Kidney (tissue), 14 donors: ENCODE measurements around the gene SIAH3. TPM values are rescaled to one million over a fixed set of nuclear protein-coding genes. Genes with fewer than 3 reads are reported as not detected.
A peak's percentile ranks its signal among the peaks of the same experiment; 100 is the strongest.
"Not testable (repeated sequence)": the region's sequence is repeated elsewhere in the genome, so short reads cannot be mapped to it uniquely, and the experiment has no call there.

Source experiments
- DNase-seq, 5 donors: peaks; one replicate each; pipeline ENCODE4 v3.0.0-alpha.2; 2013 to 2020
- FAIRE-seq: peaks from 2 replicates; lab custom pipeline; 2012; peaks lifted over from hg19 to GRCh38; lab: Jason Lieb, UNC
- H3K27ac ChIP-seq, 2 donors: one replicate each; pipeline ENCODE4 v1.7.0; 2013; ENCODE audit warnings: low read depth in 2 of 2, low read length in 2 of 2, inconsistent platforms in 1 of 2
- H3K27me3 ChIP-seq: one replicate; pipeline ENCODE4 v1.7.1; 2013; ENCODE audit warnings: low read length, inconsistent platforms; ENCODE audit not compliant: control insufficient read depth, insufficient read depth
- H3K36me3 ChIP-seq, 3 donors: one replicate each; pipeline versions ENCODE4 v1.7.0 to v1.7.1; 2013; ENCODE audit warnings: low read length in 3 of 3, control low read depth in 1 of 3, inconsistent platforms in 1 of 3; ENCODE audit not compliant: insufficient read depth in 3 of 3, control insufficient read depth in 2 of 3
- H3K4me1 ChIP-seq, 3 donors: one replicate each; pipeline versions ENCODE4 v1.7.0 to v1.7.1; 2013; ENCODE audit warnings: low read length in 3 of 3, inconsistent platforms in 1 of 3, low read depth in 1 of 3; ENCODE audit not compliant: control insufficient read depth in 2 of 3, insufficient read depth in 2 of 3
- H3K4me3 ChIP-seq, 3 donors: one replicate each; pipeline versions ENCODE4 v1.7.0 to v1.8.1; 2013; ENCODE audit warnings: low read length in 3 of 3, control low read depth in 1 of 3, inconsistent platforms in 1 of 3
- H3K9ac ChIP-seq, 3 donors: one replicate each; pipeline versions ENCODE4 v1.7.0 to v1.7.1; 2013; ENCODE audit warnings: low read length in 3 of 3, control low read depth in 1 of 3, inconsistent platforms in 1 of 3
- H3K9me3 ChIP-seq, 3 donors: one replicate each; pipeline versions ENCODE4 v1.7.0 to v1.7.1; 2013; ENCODE audit warnings: low read length in 3 of 3, control low read depth in 1 of 3, inconsistent platforms in 1 of 3; ENCODE audit not compliant: control insufficient read depth in 2 of 3, insufficient read depth in 1 of 3
- intact Hi-C: fragments of 100-400 bp; cut with DNase I; formaldehyde crosslinking; loops from one replicate; pipeline ENCODE4 v1.11.1; 2022
- polyA plus RNA-seq: library from polyadenylated mRNA; stranded (reverse); fragments of 350-450 nt; fragmentation: Illumina TruSeq; extraction: RNeasy Lipid Tissue Mini Kit (QIAGEN cat#74804); gene quantifications from one replicate; pipeline ENCODE4 v1.2.3, GENCODE V29; 2014; ENCODE audit warnings: low read depth, low replicate concordance; ENCODE audit not compliant: insufficient read depth
- total RNA-seq: library from RNA; stranded (reverse); fragmentation: NEBNext Ultra II Directional; extraction: Animal tissue kit (Norgen Biotek cat#: 25700); gene quantifications from one replicate; pipeline ENCODE4 v1.2.1, GENCODE V29; 2021
- TF ChIP-seq, protein P1 (sequence below): IDR thresholded peaks from 3 replicates; pipeline ENCODE4 v1.5.1; 2012; ENCODE audit warnings: mild to moderate bottlenecking, moderate library complexity, borderline replicate concordance; ENCODE audit not compliant: insufficient read depth; ENCODE audit errors: extremely low read depth
- donor health status: control.
- donor health status: control.
- donor health status: control.
- donor health status: control.
- donor health status: control.
- donor health status: DM: yes; HTN: yes; CAD: no.
- donor health status: Normal renal cell carcinoma (clear cell type).

Gene SIAH3
- total and polyA plus RNA-seq, 2 donors from 2014 or later, result 0.03 to 0.41 TPM

DNA sequence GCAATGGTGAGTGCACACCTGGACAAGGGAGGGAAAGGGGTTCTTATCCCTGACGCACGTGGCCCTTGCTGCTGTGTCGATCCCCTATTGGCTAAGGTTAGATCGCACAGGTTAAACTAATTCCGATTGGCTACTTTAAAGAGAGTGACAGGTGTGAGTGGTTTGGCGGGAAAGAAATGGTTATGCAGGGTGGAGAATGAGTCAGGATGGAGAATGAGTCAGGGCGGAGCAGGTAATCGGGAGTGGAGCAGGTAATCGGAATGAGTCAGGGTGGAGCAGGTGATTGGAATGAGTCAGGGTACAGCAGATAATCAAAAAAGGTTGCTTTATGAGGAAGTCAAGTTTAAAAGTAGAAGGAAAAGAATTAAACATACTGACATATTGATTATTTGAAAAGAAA lies 24.4 kb upstream of the SIAH3 start:
- FAIRE-seq, result no peak

DNA sequence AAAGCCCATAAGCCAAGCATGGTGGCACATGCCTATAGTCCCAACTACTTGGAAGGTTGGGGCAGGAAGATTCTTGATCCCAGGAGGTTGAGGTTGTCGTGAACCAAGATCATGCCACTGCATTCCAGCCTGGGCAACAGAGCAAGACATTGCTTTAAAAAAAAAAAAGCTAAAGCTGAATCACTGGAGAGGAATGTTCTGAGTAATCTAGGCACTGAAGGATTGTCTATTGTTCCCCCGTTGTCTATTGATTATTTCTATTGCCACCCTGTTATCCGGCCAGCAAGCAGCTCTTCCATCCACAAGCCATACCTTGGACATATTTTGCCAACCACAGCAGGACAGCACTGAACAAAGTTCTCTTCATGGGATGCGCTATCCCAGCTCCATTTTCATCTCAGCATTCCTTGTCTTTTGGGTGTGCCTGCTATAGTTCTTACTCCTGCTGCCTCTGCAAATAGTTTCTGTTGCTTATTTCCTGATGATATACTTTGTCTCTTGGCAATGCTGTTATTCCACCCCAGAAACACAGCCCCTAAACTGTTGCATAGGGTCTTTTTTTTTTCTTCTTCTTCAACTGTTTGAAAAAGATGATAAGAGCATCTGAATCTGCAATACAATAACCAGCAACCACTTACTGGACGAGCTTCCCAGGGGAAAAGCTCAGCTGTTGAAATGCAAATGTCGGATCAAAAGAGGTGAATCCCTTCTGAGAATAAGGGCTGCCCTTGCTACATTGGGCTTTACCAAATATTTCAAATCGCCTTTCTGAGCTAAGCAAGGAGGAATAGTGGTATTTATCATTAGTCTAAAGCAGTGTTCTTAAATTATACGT lies 22.2 kb upstream of the SIAH3 start:
- FAIRE-seq (no peak), DNase-seq (no peak)
- Histone ChIP-seq H3K4me1 (no peaks in the 10 kb centered on the region), H3K9me3 (no peaks in the 10 kb centered on the region), H3K9ac (no peak overlapping the region), H3K27ac (no peak overlapping the region), H3K36me3 (no peaks in the 10 kb centered on the region), H3K4me3 (no peak overlapping the region), H3K27me3 (no peaks in the 10 kb centered on the region)
- intact Hi-C loops, result no loop called here
- TF ChIP-seq, protein P1, sequence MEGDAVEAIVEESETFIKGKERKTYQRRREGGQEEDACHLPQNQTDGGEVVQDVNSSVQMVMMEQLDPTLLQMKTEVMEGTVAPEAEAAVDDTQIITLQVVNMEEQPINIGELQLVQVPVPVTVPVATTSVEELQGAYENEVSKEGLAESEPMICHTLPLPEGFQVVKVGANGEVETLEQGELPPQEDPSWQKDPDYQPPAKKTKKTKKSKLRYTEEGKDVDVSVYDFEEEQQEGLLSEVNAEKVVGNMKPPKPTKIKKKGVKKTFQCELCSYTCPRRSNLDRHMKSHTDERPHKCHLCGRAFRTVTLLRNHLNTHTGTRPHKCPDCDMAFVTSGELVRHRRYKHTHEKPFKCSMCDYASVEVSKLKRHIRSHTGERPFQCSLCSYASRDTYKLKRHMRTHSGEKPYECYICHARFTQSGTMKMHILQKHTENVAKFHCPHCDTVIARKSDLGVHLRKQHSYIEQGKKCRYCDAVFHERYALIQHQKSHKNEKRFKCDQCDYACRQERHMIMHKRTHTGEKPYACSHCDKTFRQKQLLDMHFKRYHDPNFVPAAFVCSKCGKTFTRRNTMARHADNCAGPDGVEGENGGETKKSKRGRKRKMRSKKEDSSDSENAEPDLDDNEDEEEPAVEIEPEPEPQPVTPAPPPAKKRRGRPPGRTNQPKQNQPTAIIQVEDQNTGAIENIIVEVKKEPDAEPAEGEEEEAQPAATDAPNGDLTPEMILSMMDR, result no peak

More for the DNA sequence above, 24.4 kb upstream of the SIAH3 start:
- Histone ChIP-seq H3K9ac (no peak overlapping the region), H3K36me3 (no peaks in the 10 kb centered on the region), H3K4me1 (no peaks in the 10 kb centered on the region), H3K27ac (no peak overlapping the region), H3K4me3 (no peak overlapping the region), H3K9me3 (no peaks in the 10 kb centered on the region), H3K27me3 (no peaks in the 10 kb centered on the region)
- intact Hi-C loops, result no loop called here
- TF ChIP-seq, protein P1, result no peak
- no peak for DNase-seq

DNA sequence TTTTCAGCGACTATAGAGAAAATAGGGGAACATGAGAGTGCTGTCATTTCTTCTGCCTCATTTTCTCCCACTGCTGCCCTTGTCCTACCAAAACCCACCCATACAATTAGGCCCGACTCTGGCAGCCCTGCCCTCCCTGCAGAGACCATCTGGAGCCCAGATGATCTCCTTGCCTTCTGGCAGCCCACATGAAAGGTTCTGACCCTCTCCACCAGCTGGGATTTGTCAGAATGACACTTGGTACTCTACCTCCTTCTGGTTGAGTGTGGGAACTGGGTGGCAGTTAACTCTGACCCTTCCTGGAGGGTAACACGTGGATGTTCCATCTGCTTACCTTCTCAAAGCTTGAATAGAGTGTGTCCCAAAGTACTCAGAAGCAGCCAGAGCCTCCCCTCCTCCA lies 21.0 kb upstream of the SIAH3 start:
- intact Hi-C loops, result no loop called here
- no peaks in the 10 kb centered on the region for H3K9me3 ChIP-seq
- no peaks in the 10 kb centered on the region for H3K36me3 ChIP-seq
- H3K4me3 ChIP-seq, result no peak overlapping the region
- TF ChIP-seq, protein P1, result no peak
- no peak overlapping the region for H3K27ac ChIP-seq
- H3K9ac ChIP-seq, result no peak overlapping the region
- H3K4me1 ChIP-seq, result no peaks in the 10 kb centered on the region
- FAIRE-seq (no peak), DNase-seq (peak in 3 of 5 donors; percentile 44 to 69 (median 62))
- H3K27me3 ChIP-seq, result no peaks in the 10 kb centered on the region

DNA sequence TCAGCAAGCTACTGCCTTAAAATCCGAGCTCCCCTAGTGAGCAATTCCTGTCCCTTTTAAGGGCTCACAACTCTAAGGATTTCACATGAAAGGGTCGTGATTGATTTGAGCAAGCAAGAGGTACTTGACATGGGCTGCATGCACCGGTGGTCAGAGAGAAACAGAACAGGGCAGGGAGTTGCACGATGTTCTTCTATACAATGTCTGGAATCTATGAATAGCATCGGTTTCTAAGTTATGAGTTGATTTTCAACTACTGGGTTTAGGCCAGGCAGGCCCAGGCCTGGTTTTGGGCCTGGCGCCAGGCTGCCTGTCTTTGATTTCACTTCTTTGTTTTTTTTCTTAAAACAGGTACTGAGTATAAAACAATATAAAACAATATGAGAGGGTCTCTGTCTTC lies 19.6 kb upstream of the SIAH3 start:
- H3K27ac ChIP-seq, H3K4me3 ChIP-seq, H3K9ac ChIP-seq, intact Hi-C loops, H3K4me1 ChIP-seq, H3K27me3 ChIP-seq, H3K9me3 ChIP-seq, DNase-seq, FAIRE-seq, H3K36me3 ChIP-seq: not testable (repeated sequence)
